ENCODE results near the gene SPIN1.

SPIN1 gene

DNA sequence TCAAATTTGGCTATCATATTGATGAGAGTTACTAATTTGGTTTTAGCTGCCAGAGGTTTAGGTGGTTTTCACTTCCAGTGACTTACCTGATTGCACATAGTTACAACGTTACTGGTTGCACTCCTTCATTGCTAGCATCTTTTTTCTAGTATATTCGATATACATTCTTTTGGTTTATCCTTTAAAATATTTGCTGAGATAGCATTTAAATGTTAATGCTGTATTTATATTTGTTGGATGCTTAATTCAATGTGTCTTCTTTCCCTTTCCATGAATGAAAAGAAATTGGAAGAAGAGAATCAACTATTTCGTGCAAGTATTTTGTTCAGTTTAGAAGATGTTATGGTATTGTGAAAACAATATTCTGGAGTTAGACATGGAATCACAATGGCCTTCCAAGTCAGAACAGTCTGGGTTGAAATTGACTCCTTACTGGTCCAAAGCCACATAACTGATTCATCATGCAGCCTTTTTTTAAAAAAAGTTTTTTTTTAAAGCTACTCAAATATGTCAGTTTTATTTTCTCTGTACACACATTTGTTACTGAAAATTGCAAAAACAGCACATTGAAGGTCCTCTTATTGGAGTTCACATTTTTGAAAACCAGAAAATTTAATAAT is 2.2 kb downstream of the SPIN1 start:
- DNase-seq = no peak

GRCh38 chr9:88391236-88391635 is 3.0 kb downstream of the SPIN1 start:
- DNase-seq = no peak

- peak in 1 of 2 donors; percentile 8 for DNase-seq
These were observed 3.7 kb downstream of the SPIN1 start for GRCh38 chr9:88391921-88392320.

GRCh38 chr9:88392549-88392948 is 4.3 kb downstream of the SPIN1 start:
- DNase-seq = no peak

- no peak for DNase-seq
These were observed 8.8 kb downstream of the SPIN1 start for GRCh38 chr9:88396836-88397577.

- no peak for DNase-seq
These were observed 9.8 kb downstream of the SPIN1 start for GRCh38 chr9:88398016-88398415.

GRCh38 chr9:88399966-88400365 is 11.7 kb downstream of the SPIN1 start:
- DNase-seq = no peak

- DNase-seq = no peak
These were observed 15.1 kb downstream of the SPIN1 start for GRCh38 chr9:88403340-88403739.

GRCh38 chr9:88406051-88406450 is 17.8 kb downstream of the SPIN1 start:
- DNase-seq = no peak

- no peak for DNase-seq
These were observed 23.2 kb downstream of the SPIN1 start for GRCh38 chr9:88411471-88411870.

DNA sequence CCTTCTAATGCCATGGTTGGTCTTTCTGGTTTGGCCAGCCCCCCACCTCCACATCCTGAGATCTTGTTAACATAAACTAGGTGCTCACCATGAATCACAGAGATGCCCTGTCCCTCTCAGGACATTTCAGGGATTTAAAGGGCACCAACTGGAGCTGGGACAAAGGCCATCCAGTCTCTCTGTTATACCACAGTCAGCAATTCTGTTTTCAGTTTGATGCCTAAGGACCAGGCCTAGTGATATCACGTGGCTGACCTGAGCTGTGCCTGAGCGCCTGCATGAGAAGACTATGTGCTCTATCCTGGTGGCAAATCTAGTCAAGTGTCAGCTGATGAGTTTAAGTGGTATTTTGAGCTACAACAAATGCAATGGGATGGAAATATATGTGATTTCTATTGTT is 26.1 kb downstream of the SPIN1 start:
- no peak for DNase-seq

DNA sequence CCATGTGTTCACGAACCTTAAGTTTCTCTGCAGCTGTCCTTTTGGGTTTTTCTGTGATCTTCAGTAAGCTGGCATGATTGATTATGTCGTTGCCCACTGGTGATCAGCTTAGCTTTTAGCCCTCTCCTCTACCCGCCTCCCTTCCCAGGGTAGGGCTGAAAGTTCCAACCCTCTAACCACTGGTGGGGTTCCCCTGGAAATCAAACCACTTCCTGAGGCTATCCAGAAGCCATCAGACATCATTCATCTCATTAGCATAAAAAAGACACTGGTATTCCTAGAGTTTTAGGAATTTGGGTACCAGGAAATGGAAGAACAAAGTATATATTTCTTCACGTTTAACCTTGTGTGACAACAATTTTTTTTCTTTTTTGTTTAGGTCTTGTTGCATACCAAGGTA is 29.8 kb downstream of the SPIN1 start:
- no peak for DNase-seq

GRCh38 chr9:88418715-88419540 is 30.7 kb downstream of the SPIN1 start:
- peak in 1 of 2 donors; percentile 53 for DNase-seq

GRCh38 chr9:88420227-88420626 is 32.0 kb downstream of the SPIN1 start:
- DNase-seq = no peak

- no peak for DNase-seq
These were observed 33.1 kb downstream of the SPIN1 start for GRCh38 chr9:88421348-88421747.

GRCh38 chr9:88425538-88425950 is 37.3 kb downstream of the SPIN1 start:
- no peak for DNase-seq

- DNase-seq = no peak
These were observed 38.4 kb downstream of the SPIN1 start for GRCh38 chr9:88426651-88427050.

GRCh38 chr9:88429595-88430430 is 41.6 kb downstream of the SPIN1 start:
- DNase-seq = no peak

DNA sequence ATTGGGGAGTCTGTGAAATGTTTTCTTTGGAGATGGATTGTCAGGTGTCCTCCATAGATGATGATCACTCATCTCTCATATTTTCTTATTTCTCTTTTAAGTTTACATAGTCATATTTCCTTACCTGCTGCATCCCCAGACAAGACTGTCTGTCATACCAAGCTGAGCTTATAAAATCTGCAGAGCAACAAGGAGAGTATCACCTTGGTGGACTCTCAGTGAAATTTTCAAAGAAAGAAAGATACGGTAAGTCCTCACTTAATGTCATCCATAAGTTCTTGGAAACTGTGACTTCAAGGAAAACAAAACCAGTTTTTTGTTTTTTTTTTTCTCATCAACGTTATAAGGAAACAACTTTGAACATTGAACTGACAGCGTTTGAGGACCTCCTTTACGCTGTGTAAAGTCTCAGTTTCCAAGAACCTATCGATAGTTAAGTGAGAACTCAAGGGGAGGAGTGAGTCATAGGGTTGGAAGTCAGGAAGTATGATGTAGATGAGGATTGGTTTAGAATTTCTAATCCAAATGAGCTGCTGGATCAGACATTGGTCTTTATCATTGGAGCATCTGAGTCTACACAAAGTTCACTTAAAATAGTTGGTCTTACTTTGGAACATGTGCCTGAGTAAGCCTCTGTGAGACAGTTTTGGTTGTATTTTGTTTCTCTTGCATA is 45.5 kb downstream of the SPIN1 start:
- no peak for DNase-seq

DNA sequence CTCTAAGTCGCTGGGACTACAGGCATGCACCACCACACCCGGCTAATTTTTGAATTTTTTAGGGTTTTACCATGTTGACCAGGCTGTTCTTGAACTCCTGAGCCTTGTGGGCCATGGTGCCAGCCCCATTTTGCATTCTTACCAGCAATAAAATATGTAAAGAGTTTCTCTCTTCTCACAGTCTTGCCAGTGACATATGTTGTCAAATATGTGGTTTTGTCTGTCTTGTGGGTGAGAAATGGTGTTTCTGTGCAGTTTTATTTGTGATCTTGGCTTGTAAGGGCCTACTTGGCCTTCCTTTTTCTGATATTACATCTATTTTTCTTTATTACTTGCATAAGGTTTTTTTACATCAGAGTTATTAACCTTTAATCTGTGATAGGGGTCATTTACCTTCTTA is 47.1 kb downstream of the SPIN1 start:
- no peak for DNase-seq

GRCh38 chr9:88436379-88436778 is 48.1 kb downstream of the SPIN1 start:
- no peak for DNase-seq

All from bone marrow (tissue), 2 donors.